Fibroblast of lung (primary cell): ENCODE measurements around the gene INHBE.

Experiments
- EZH2 ChIP-seq: IDR thresholded peaks from 2 replicates; pipeline ENCODE4 v1.5.1; 2012; ENCODE audit warnings: low read length, control low read depth, mild to moderate bottlenecking; ENCODE audit errors: missing control alignments
- TF ChIP-seq, protein P1 (sequence below), 2 donors: IDR thresholded peaks in 1 of 2; conservative IDR thresholded peaks in 1 of 2; 1 replicate in 1 of 2; 2 replicates in 1 of 2; pipeline ENCODE4 v1.5.1; 2011 to 2012; ENCODE audit warnings: low read length in 2 of 2, control low read depth in 1 of 2, inconsistent platforms in 1 of 2, low read depth in 1 of 2, mild to moderate bottlenecking in 1 of 2

DNA sequence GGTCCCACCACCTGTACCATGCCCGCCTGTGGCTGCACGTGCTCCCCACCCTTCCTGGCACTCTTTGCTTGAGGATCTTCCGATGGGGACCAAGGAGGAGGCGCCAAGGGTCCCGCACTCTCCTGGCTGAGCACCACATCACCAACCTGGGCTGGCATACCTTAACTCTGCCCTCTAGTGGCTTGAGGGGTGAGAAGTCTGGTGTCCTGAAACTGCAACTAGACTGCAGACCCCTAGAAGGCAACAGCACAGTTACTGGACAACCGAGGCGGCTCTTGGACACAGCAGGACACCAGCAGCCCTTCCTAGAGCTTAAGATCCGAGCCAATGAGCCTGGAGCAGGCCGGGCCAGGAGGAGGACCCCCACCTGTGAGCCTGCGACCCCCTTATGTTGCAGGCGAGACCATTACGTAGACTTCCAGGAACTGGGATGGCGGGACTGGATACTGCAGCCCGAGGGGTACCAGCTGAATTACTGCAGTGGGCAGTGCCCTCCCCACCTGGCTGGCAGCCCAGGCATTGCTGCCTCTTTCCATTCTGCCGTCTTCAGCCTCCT is 1.1 kb downstream of the INHBE start:
- no peak for TF ChIP-seq EZH2
- TF ChIP-seq, protein P1, sequence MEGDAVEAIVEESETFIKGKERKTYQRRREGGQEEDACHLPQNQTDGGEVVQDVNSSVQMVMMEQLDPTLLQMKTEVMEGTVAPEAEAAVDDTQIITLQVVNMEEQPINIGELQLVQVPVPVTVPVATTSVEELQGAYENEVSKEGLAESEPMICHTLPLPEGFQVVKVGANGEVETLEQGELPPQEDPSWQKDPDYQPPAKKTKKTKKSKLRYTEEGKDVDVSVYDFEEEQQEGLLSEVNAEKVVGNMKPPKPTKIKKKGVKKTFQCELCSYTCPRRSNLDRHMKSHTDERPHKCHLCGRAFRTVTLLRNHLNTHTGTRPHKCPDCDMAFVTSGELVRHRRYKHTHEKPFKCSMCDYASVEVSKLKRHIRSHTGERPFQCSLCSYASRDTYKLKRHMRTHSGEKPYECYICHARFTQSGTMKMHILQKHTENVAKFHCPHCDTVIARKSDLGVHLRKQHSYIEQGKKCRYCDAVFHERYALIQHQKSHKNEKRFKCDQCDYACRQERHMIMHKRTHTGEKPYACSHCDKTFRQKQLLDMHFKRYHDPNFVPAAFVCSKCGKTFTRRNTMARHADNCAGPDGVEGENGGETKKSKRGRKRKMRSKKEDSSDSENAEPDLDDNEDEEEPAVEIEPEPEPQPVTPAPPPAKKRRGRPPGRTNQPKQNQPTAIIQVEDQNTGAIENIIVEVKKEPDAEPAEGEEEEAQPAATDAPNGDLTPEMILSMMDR (conservative IDR thresholded peaks at IDR 0.05 in 1 of 2, IDR thresholded peaks at IDR 0.05 in 1 of 2; ENCODE audit: low read depth in 1 of 2, low read length in 2 of 2) = peak; percentile 35 to 61
